Measurements from ENCODE around the gene TRIM66. TPM values are rescaled to one million over a fixed set of nuclear protein-coding genes. Genes with fewer than 3 reads are reported as not detected.
A peak's percentile ranks its signal among the peaks of the same experiment; 100 is the strongest.

Gene TRIM66
- total RNA-seq, 1 donor from 2014 or later: 7.3 TPM

DNA sequence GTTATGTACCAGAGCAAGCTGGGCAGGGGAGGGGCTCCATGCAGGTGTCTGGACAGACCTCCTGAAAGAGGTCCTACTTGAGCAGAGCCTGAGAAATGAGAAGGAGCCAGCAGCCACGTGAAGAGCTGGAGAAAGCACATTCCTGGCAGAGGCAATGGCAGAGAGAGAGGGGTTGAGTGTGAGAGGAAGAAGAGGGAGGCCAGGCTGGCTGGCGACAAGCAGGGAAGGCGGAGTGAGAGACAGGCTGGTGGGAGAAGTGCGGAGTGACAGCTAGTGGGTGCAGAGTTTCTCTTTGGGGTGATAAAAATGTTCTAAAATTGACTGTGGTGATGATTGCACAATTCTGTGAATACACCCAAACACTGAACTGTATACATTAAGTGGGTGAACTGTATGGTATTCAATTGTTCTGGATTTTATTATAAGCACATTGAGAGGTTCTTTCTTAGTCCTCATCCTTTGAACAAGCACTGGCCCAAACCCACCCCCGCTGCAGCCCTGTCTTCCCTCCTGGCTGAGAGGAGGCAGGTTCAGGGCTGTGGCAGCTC lies 29.5 kb upstream of the TRIM66 start:
- Mint-ChIP-seq H3K27ac (ENCODE audit: unreplicated experiment) (peak overlapping the region; percentile 53), H3K4me3 (ENCODE audit: unreplicated experiment) (no peak overlapping the region)
- TF ChIP-seq, protein P1, sequence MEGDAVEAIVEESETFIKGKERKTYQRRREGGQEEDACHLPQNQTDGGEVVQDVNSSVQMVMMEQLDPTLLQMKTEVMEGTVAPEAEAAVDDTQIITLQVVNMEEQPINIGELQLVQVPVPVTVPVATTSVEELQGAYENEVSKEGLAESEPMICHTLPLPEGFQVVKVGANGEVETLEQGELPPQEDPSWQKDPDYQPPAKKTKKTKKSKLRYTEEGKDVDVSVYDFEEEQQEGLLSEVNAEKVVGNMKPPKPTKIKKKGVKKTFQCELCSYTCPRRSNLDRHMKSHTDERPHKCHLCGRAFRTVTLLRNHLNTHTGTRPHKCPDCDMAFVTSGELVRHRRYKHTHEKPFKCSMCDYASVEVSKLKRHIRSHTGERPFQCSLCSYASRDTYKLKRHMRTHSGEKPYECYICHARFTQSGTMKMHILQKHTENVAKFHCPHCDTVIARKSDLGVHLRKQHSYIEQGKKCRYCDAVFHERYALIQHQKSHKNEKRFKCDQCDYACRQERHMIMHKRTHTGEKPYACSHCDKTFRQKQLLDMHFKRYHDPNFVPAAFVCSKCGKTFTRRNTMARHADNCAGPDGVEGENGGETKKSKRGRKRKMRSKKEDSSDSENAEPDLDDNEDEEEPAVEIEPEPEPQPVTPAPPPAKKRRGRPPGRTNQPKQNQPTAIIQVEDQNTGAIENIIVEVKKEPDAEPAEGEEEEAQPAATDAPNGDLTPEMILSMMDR (IDR thresholded peaks at IDR 0.05; ENCODE audit: insufficient read depth, low read depth, low read length): no peak
- TF ChIP-seq EZH2 (IDR thresholded peaks at IDR 0.05; ENCODE audit: insufficient read depth, low read length): no peak

DNA sequence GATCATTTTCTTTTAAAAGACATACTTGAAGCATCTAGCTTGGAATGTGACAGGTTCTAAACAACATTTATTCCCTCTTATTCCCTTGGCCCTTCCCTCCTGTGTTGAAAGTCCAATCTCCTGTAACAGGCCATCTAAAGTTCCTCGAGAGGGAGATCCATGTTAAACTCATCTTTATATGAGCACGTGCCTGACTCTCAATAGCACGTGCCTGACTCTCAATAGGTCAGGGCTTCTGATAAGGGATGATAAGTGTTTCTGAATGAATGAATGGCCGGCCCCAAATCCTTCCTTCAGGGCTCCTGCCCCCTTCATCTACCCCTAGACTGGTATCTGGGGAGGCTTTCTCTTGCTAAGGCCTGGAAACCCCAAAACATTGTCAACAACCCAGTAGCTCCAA lies 27.3 kb upstream of the TRIM66 start:
- no peak overlapping the region for H3K4me2 ChIP-seq (ENCODE audit: low read length)
- Mint-ChIP-seq H3K36me3 (ENCODE audit: low read depth, unreplicated experiment) (peaks cover 56% of the 10 kb centered on the region), H3K4me3 (ENCODE audit: unreplicated experiment) (peak overlapping the region; percentile 20), H3K4me1 (ENCODE audit: low read depth, unreplicated experiment) (peaks cover 6% of the 10 kb centered on the region), H3K9me3 (ENCODE audit: unreplicated experiment) (no peaks in the 10 kb centered on the region), H3K27me3 (ENCODE audit: low read depth, unreplicated experiment) (no peaks in the 10 kb centered on the region), H3K27ac (ENCODE audit: unreplicated experiment) (peak overlapping the region; percentile 20)
- H3K9ac ChIP-seq (ENCODE audit: low read length): peak overlapping the region; percentile 18
- H2AFZ ChIP-seq (ENCODE audit: low read depth, low read length): no peak overlapping the region
- H3K36me3 ChIP-seq (ENCODE audit: insufficient read depth, low read length): peaks cover 19% of the 10 kb centered on the region
- H3K4me1 ChIP-seq (ENCODE audit: insufficient read depth, low read length): peaks cover 30% of the 10 kb centered on the region
- peak overlapping the region; percentile 37 for H3K27ac ChIP-seq (ENCODE audit: low read depth, low read length)
- no peaks in the 10 kb centered on the region for H3K9me3 ChIP-seq (ENCODE audit: insufficient read depth, low read depth, low read length)
- TF ChIP-seq EZH2 (IDR thresholded peaks at IDR 0.05; ENCODE audit: insufficient read depth, low read length): no peak
- TF ChIP-seq, protein P1 (IDR thresholded peaks at IDR 0.05; ENCODE audit: insufficient read depth, low read depth, low read length): no peak
- H3K27me3 ChIP-seq (ENCODE audit: insufficient read depth, low read length): no peaks in the 10 kb centered on the region
- H4K20me1 ChIP-seq (ENCODE audit: insufficient read depth, low read length): no peaks in the 10 kb centered on the region
- H3K79me2 ChIP-seq (ENCODE audit: insufficient read depth, low read length): no peaks in the 10 kb centered on the region
- DNase-seq (ENCODE audit: low read depth): no peak
- no peak overlapping the region for H3K4me3 ChIP-seq (ENCODE audit: insufficient read depth, low read depth, low read length)
- FAIRE-seq: no peak

More for the DNA sequence above, 29.5 kb upstream of the TRIM66 start:
- no peaks in the 10 kb centered on the region for H3K27me3 ChIP-seq (ENCODE audit: insufficient read depth, low read length)
- no peaks in the 10 kb centered on the region for H4K20me1 ChIP-seq (ENCODE audit: insufficient read depth, low read length)
- peaks cover 8% of the 10 kb centered on the region for H3K79me2 ChIP-seq (ENCODE audit: insufficient read depth, low read length)
- no peaks in the 10 kb centered on the region for H3K9me3 ChIP-seq (ENCODE audit: insufficient read depth, low read depth, low read length)
- H3K36me3 ChIP-seq (ENCODE audit: insufficient read depth, low read length): peaks cover 14% of the 10 kb centered on the region
- no peak overlapping the region for H3K4me3 ChIP-seq (ENCODE audit: insufficient read depth, low read depth, low read length)
- DNase-seq (ENCODE audit: low read depth): no peak
- H2AFZ ChIP-seq (ENCODE audit: low read depth, low read length): no peak overlapping the region
- H3K4me1 Mint-ChIP-seq (ENCODE audit: low read depth, unreplicated experiment): peaks cover 16% of the 10 kb centered on the region
- H3K27me3 Mint-ChIP-seq (ENCODE audit: low read depth, unreplicated experiment): no peaks in the 10 kb centered on the region
- H3K4me1 ChIP-seq (ENCODE audit: insufficient read depth, low read length): peaks cover 37% of the 10 kb centered on the region
- no peaks in the 10 kb centered on the region for H3K9me3 Mint-ChIP-seq (ENCODE audit: unreplicated experiment)
- FAIRE-seq: no peak
- no peak overlapping the region for H3K9ac ChIP-seq (ENCODE audit: low read length)
- H3K36me3 Mint-ChIP-seq (ENCODE audit: low read depth, unreplicated experiment): peaks cover 50% of the 10 kb centered on the region
- no peak overlapping the region for H3K27ac ChIP-seq (ENCODE audit: low read depth, low read length)
- no peak overlapping the region for H3K4me2 ChIP-seq (ENCODE audit: low read length)

DNA sequence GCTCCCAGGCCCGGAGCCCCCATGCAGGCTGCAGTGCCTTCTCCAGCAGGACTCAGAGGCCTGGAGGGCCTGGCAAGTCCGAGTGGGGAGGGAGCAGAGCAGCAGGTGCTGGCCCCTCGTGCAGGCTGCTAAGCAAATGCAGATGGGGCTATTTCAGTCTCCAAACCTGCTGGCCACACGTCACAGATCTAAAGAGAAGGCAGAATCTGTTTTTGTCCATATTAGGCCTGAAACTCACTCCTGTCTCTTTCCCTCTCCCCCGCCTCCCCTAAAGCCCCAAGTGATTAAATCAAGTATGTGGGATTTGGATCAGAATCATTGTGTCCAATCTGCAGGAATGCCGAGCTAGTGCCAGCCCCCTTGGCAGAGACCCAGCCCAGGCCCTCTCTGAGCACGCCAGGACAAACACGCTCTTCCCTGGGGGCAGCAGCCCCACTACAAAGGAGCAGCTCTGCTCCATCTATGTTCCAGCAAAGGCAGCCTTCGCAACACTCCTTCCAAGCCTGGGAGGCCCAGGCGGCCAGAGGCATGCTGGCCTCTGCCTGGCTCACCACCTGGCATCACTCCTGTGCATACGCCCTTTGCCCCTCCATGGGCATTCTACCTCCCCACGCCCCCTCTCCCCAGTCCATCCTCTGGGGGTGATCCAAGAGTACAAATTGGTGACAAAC lies 26.7 kb upstream of the TRIM66 start:
- peaks cover 19% of the 10 kb centered on the region for H3K36me3 ChIP-seq (ENCODE audit: insufficient read depth, low read length)
- FAIRE-seq: peak; percentile 47
- H3K27ac ChIP-seq (ENCODE audit: low read depth, low read length): peak overlapping the region; percentile 46
- peak overlapping the region; percentile 41 for H3K9ac ChIP-seq (ENCODE audit: low read length)
- Mint-ChIP-seq H3K4me3 (ENCODE audit: unreplicated experiment) (no peak overlapping the region), H3K36me3 (ENCODE audit: low read depth, unreplicated experiment) (peaks cover 55% of the 10 kb centered on the region), H3K9me3 (ENCODE audit: unreplicated experiment) (no peaks in the 10 kb centered on the region), H3K4me1 (ENCODE audit: low read depth, unreplicated experiment) (peaks cover 2% of the 10 kb centered on the region), H3K27me3 (ENCODE audit: low read depth, unreplicated experiment) (no peaks in the 10 kb centered on the region), H3K27ac (ENCODE audit: unreplicated experiment) (peak overlapping the region; percentile 20)
- no peak overlapping the region for H3K4me3 ChIP-seq (ENCODE audit: insufficient read depth, low read depth, low read length)
- no peak for TF ChIP-seq EZH2 (IDR thresholded peaks at IDR 0.05; ENCODE audit: insufficient read depth, low read length)
- TF ChIP-seq, protein P1 (IDR thresholded peaks at IDR 0.05; ENCODE audit: insufficient read depth, low read depth, low read length): no peak
- H3K9me3 ChIP-seq (ENCODE audit: insufficient read depth, low read depth, low read length): no peaks in the 10 kb centered on the region
- no peaks in the 10 kb centered on the region for H3K79me2 ChIP-seq (ENCODE audit: insufficient read depth, low read length)
- no peaks in the 10 kb centered on the region for H3K27me3 ChIP-seq (ENCODE audit: insufficient read depth, low read length)
- peak overlapping the region; percentile 45 for H3K4me2 ChIP-seq (ENCODE audit: low read length)
- peaks cover 26% of the 10 kb centered on the region for H3K4me1 ChIP-seq (ENCODE audit: insufficient read depth, low read length)
- no peak overlapping the region for H2AFZ ChIP-seq (ENCODE audit: low read depth, low read length)
- peak; percentile 98 for DNase-seq (ENCODE audit: low read depth)
- H4K20me1 ChIP-seq (ENCODE audit: insufficient read depth, low read length): no peaks in the 10 kb centered on the region

Measured in astrocyte (in vitro differentiated cells and primary cell).